Epithelial cell of proximal tubule (primary cell): ENCODE measurements around the gene GRPEL2. TPM values are rescaled to one million over a fixed set of nuclear protein-coding genes. Genes with fewer than 3 reads are reported as not detected.

Experiments
- DNase-seq: peaks from one replicate; pipeline ENCODE4 v3.0.0-alpha.2; 2011; ENCODE audit warnings: low read depth
- H3K4me3 ChIP-seq: 2 replicates; pipeline ENCODE4 v1.5.1; 2011; ENCODE audit warnings: low read depth, mild to moderate bottlenecking, low read length
- CTCF ChIP-seq: conservative IDR thresholded peaks from 2 replicates; pipeline ENCODE4 v1.5.1; 2012; ENCODE audit warnings: low read depth, mild to moderate bottlenecking, low read length
- total RNA-seq: library from RNA; depleted of rRNA; stranded (reverse); fragments of >200 nt; gene quantifications from 2 replicates; pipeline ENCODE4 v1.2.3, GENCODE V29; 2015

GRPEL2 gene
- total RNA-seq, 1 donor from 2014 or later = 15.5 TPM

- TF ChIP-seq CTCF = no peak
Observed at GRCh38 chr5:149319174-149319573, 26.1 kb upstream of the GRPEL2 start.

GRCh38 chr5:149320791-149321330 lies 24.4 kb upstream of the GRPEL2 start:
- TF ChIP-seq CTCF = no peak
- peak; percentile 84 for DNase-seq
- H3K4me3 ChIP-seq = no peak overlapping the region

More at GRCh38 chr5:149319174-149319573, 26.1 kb upstream of the GRPEL2 start:
- DNase-seq = no peak
- H3K4me3 ChIP-seq = no peak overlapping the region

GRCh38 chr5:149322518-149322917 lies 22.8 kb upstream of the GRPEL2 start:
- no peak for DNase-seq
- TF ChIP-seq CTCF = no peak

GRCh38 chr5:149323210-149323609 lies 22.1 kb upstream of the GRPEL2 start:
- no peak for TF ChIP-seq CTCF
- H3K4me3 ChIP-seq = no peak overlapping the region
- no peak for DNase-seq

More at GRCh38 chr5:149322518-149322917, 22.8 kb upstream of the GRPEL2 start:
- no peak overlapping the region for H3K4me3 ChIP-seq

GRCh38 chr5:149323621-149324205 lies 21.6 kb upstream of the GRPEL2 start:
- no peak overlapping the region for H3K4me3 ChIP-seq
- TF ChIP-seq CTCF = no peak
- DNase-seq = no peak

GRCh38 chr5:149324641-149325040 lies 20.7 kb upstream of the GRPEL2 start:
- no peak for DNase-seq
- no peak for TF ChIP-seq CTCF
- no peak overlapping the region for H3K4me3 ChIP-seq

- no peak for DNase-seq
- TF ChIP-seq CTCF = no peak
- H3K4me3 ChIP-seq = no peak overlapping the region
Observed at GRCh38 chr5:149325166-149325735, 20.0 kb upstream of the GRPEL2 start.
